NCI-H748 (cell line): ENCODE results near the gene OPA1.

Experiments
- DNase-seq: peaks from one replicate; lab custom pipeline; 2025; ENCODE audit not compliant: unreplicated experiment; lab: John Stamatoyannopoulos, UW

Gene OPA1

DNA sequence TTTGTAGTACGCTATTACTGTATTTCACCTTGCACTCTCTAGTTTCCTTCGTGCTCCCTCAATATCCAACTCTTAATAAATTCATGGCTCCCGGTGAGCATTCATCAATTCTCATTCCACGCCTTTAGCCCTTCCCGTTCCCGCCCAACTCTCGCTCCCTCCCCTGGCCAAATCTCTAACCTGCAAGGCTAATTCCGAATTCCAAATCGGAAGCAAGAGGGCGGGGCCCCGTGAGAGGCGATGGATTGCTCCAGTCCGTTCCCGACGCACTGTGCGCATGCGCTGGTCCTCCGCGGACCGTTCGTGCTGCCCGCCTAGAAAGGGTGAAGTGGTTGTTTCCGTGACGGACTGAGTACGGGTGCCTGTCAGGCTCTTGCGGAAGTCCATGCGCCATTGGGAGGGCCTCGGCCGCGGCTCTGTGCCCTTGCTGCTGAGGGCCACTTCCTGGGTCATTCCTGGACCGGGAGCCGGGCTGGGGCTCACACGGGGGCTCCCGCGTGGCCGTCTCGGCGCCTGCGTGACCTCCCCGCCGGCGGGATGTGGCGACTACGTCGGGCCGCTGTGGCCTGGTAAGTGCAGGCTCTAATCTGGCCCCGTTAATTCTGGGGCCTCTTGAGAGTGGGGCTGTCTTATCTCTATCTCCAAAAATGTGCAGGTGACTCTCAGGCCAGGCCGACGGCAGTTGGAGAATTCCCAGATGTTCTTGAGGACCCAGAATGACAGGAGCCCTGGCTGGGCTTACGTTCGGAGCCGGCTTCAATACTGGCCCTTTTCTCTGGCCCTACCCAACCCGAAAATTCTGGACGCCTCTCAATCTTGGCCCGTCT is at the start of gene OPA1:
Gene OPA1 (plus strand): TSS at position 368 of the 827 bp plus-strand sequence. CDS start 170 bp downstream, at position 538.
- DNase-seq, result peak; percentile 98

DNA sequence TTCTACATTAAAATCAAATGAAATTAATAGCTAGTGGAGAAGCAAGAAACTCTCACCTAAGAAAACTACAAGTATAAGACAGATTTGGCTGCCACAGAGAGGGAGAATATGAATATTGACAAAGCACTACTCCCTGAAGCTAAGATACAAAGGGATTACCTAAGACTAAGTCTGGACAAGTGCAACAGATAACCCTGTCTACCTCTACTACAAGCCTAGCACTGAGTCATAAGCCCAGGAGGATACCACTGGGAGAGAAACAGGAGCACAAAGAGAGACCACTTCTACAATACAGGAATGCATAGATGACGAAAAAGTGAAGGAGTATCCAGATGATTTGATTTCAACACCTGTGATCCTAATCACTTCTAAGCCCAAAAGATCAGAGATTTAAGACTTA is 48.7 kb upstream of the OPA1 start:
- no peak for DNase-seq

DNA sequence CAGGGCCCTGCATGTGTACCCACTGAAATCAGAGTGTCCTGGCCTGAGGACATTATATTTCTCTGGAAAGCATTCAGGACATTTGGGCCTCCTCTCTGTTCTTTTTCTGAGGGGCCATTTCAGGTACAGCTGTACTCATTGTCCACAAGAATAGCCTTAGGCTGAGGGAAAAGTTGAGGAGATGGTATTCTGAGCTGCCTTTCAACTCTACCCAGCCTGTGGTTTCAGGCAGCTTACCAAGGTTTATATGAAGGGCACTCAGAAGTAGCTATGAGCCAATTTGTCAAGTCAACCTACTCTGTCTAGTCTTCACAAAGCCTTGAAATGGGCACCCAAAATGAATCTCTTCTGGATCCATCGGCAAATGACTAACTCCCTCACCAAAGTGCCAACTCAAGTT is 47.7 kb upstream of the OPA1 start:
- DNase-seq, result no peak

GRCh38 chr3:193546129-193546528 is 46.9 kb upstream of the OPA1 start:
- no peak for DNase-seq

GRCh38 chr3:193548406-193548805 is 44.6 kb upstream of the OPA1 start:
- DNase-seq, result no peak

DNA sequence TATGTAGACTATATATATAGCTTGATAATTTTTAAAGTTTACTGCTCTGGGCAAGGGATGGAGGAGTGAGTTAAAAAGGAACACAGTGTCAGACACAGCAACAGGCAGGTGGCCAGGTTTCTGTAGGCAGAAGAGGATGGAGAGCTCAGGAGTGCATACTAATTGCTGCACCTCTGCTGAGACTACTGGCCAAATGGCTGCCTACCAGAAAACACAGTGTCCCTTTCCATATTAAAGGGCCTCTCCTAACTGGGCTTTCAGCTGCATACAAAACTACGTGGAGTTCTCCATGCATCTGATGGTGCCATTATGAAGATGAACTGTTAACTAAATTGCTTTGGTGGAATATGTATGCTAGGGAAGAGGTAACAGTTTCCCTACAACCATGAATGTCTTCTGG is 40.1 kb upstream of the OPA1 start:
- DNase-seq, result peak; percentile 47

- DNase-seq, result peak; percentile 76
Measured at GRCh38 chr3:193553586-193553985, 39.4 kb upstream of the OPA1 start.

DNA sequence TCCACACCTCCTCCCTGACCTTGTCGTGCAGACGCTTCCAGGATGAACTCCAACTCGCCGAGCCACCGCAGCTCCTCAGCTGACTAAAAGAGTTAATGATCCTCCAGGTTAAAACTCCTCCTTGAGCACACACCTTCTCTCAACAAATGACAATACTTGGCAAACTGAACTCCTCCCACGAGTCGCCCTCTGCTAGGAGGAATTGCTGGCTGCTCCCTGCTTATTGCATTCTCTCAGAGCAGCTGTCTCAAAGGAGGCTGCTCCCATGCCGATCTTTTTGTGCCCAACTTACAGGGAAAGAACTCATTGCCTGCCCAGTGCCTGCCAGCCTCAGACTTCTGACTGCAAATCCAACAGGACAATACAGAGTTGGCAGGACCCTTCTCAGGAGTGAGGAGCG is 38.2 kb upstream of the OPA1 start, which contains the start of gene ATP13A4:
Gene ATP13A4 (minus strand): TSS at position 85 of the 400 bp plus-strand sequence. CDS start 96 bp downstream, outside the sequence.
- peak; percentile 17 for DNase-seq

DNA sequence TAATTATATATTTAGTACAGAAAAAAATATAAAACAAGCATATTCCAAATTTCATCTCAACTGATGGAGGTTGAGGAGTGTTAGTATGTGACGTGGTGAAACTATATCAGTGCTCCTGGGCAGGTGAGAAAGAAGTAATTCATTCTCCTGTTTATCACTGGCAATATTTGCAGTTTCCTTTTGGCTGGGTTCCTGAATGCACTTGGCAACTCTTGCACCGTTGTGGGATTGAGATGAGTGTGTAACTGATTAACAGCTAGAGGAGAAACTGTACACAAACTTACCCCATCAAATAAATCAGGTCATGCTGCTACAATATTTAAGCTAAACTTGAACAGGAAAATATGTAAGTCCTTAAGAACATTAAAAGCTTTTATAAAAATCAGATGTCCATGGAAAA is 36.2 kb upstream of the OPA1 start:
- no peak for DNase-seq

DNA sequence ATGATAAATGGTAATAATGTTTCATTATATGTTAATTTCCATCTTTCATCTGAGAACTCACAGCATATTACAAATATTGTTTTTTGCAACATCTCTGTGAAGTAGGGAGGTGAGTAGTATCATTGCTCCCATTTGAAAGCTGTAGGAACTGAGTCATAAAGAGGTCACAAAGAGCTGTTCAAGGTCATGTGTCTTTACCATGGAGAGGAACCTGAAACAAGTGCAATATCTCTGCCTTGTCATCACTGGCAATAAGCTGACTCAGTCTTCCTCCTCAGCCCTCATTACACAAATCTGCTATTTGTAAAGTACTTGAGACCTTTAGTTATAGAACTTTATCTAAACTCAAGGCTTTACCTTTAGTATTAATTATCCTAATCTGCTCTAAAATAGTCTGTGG is 33.9 kb upstream of the OPA1 start:
- no peak for DNase-seq

DNA sequence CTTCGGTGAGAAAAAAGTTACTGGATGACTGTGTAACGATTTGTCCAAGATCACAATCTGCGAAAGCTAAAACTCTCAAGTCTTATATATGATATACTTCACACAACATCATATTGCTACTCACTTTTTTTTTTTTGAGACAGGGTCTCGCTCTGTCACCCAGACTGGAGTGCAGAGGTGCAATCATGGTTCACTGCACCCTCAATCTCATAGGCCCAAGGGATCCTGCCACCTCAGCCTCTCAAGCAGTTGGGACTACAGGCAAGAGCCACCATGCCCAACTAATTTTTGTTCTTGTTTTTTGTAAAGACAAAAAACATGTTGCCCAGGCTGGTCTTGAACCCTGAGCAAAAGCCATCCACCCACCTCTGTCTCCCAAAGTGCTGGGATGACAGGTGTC is 32.9 kb upstream of the OPA1 start:
- no peak for DNase-seq

DNA sequence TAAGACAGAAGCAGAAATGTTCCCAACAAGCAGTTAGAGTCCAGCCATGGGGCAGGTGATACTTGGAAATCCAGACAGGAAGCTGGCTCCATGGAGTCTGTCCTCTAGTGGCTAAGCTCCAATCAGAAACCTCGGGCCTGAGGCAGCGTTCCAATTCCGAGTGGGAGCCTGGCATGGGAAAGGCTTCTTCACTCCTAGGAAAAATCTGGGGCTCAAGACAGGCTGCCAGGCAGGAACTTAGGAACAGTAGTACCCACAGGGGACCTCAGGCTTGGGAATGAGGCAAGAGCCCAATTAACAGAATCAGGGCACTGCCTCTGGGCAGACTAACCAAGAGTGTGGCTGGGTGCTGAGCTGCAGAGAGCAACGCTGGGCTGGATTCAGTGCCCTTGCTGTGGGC is 32.1 kb upstream of the OPA1 start:
- DNase-seq, result no peak

DNA sequence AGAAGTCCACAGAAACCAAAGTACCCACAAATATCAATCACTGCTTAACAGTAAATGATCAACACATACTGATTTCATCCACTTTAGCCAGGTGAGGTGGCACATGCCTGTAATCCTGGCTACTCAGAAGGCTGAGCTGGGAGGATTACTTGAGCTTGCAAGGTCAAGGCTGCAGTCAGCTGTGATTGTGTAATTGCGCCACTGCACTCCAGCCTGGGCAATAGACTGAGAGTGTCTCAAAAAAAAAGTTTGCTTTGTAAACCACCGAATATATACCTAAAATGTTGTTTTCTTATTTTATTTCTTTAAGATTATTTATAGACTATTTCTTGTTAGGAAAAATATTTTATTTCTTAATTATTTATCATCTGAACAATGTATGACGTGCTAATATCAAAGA is 29.6 kb upstream of the OPA1 start:
- no peak for DNase-seq

DNA sequence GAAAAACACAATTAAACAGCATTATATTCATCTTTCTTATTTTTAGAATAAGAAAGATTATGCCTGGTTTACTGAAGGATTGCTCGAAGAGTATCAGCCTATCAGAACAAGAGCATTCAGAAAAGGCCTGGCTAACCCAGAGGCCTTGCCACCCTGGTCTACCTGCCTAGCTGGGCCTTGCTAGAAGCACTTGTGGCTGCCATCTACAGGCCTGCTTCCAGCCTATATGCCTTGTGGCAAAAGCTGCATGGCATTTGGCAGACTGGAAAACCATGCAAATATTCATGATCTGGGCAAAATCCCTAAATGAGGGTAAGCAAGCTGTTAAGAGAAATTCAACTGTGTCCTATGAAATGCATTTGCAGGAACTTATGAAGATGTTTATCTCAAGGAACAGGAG is 29.0 kb upstream of the OPA1 start:
- DNase-seq, result peak; percentile 32

GRCh38 chr3:193569119-193569518 is 23.9 kb upstream of the OPA1 start:
- no peak for DNase-seq

DNA sequence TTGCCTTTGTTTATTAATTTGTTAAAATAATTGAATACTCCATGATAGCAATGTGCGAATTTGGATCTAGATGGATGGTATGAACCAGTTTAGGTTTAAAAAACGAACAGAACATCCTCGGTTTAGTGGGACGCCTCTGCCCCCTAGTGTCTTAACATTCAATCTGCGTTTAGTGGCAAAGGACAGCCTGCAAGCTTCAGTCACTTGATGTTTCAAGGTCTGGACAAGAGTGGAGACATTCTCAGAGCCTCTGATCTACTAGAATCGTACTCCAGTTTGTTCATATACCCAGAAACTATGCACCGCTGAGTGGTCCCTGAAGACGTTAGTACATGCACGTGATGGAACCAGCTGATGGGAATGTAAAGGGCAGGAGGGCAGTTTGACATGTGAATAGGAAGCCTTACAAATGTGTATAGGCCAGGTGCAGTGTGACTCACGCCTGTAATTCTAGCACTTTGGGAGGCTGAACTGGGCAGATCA is 20.5 kb upstream of the OPA1 start:
- peak; percentile 53 for DNase-seq

DNA sequence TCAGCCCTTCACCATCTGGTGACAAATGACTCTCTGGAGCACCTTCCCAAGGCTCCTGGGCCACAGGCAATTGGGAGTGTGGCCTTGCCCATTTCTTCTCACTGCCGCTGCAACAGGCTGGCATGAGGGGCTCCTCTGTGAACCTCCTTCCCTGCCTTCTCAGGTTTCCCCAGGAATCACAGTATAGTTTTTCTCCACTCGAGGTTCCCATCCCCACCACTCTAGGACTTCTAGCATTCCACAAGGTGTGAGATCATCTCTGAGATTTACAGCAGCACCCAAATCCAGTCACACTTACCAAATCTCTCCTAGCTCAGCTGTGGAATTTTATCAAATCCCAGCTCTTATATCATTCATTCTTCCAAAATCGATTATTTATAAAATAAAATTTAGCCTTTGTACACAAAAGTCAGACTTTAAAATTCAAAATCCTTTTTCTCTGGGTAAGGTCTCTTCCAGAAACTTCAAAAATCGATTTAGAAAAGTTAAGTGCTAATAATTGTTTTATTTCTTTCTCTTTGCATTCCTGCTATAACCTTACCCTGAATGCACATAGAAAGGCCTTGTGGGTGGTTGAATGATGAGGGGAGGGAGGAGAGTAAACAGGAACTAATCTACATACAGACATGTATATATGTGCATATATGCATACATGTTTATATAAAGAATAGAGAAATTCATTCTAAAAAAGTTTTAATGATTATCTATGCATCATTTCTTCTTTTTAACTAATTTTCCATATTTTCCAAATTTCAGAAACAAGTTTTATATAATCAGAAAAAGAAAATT is 19.4 kb upstream of the OPA1 start:
- no peak for DNase-seq

DNA sequence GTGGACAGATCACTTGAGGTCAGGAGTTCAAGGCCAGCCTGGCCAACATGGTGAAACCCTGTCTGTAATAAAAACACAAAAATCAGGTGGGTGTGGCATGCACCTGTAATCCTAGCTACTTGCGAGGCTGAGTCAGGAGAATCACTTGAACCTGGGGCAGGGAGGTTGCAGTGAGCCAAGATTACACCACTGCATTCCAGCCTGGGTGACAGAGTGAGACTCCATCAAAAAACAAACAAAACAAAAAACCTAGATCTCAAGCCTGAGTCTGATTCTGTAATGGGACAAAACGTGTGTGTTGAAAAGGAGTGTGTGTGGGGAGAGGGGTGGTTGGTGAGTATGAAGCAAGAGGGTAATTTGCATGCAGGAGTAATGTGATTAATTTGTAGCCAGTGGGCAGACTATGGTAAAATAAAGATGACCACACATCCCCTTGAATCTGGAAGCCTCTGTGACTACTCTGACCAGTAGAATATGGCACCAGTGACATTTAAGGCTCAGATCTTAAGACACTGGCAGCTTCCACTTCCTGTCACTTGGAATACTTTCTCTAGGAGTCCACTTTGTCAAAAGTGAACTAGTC is 18.4 kb upstream of the OPA1 start:
- DNase-seq, result no peak

- no peak for DNase-seq
Measured at GRCh38 chr3:193585530-193585929, 7.5 kb upstream of the OPA1 start.

- no peak for DNase-seq
Measured at GRCh38 chr3:193586526-193586925, 6.5 kb upstream of the OPA1 start.

- no peak for DNase-seq
Measured at GRCh38 chr3:193589129-193589528, 3.9 kb upstream of the OPA1 start.

DNA sequence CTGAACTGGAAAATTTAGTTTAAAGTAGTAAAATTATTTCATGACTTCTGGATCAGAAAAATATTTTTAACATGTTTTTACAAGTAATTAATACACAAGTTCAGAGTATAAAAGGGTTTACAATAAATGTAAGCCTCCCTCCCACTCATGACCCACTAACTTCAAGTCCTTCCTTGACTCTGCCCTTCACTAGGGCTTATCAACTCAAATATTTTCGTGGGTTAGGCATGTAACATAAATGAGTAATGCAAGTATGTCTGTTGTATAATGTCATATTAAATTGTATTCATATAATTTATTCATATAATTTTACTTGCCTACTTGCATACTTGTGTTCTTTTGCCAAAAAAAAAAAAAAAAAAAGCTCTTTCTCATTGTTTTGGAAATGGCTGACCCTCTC is 3.4 kb upstream of the OPA1 start:
- no peak for DNase-seq
